Neuronal stem cell (in vitro differentiated cells): ENCODE results near the gene ABCC8.
A peak's percentile ranks its signal among the peaks of the same experiment; 100 is the strongest.

Experiments
- DNase-seq: peaks from one replicate; pipeline ENCODE4 v3.0.0-alpha.2; 2013; ENCODE audit warnings: low spot score
- H2AFZ ChIP-seq: one replicate; pipeline ENCODE4 v1.6.1; 2013; ENCODE audit warnings: mild to moderate bottlenecking, low read length, inconsistent platforms
- H2AK5ac ChIP-seq: 2 replicates; pipeline ENCODE4 v1.6.1; 2013; ENCODE audit warnings: low read depth, mild to moderate bottlenecking, inconsistent platforms, low read length, moderate library complexity, mixed read lengths
- H2BK120ac ChIP-seq: 2 replicates; pipeline ENCODE4 v1.6.1; 2013; ENCODE audit warnings: low read depth, mild to moderate bottlenecking, inconsistent platforms, low read length, moderate library complexity, mixed read lengths
- H2BK12ac ChIP-seq: one replicate; pipeline ENCODE4 v1.6.1; 2013; ENCODE audit warnings: low read length, inconsistent platforms
- H2BK15ac ChIP-seq: 2 replicates; pipeline ENCODE4 v1.6.1; 2013; ENCODE audit warnings: mild to moderate bottlenecking, low read length, inconsistent platforms, mixed read lengths
- H2BK5ac ChIP-seq: one replicate; pipeline ENCODE4 v1.6.1; 2013; ENCODE audit warnings: inconsistent platforms, mild to moderate bottlenecking, low read length, moderate library complexity
- H3K14ac ChIP-seq: one replicate; pipeline ENCODE4 v1.6.1; 2013; ENCODE audit warnings: low read length, inconsistent platforms
- H3K18ac ChIP-seq: 2 replicates; pipeline ENCODE4 v1.6.1; 2013; ENCODE audit warnings: low read length, inconsistent platforms
- H3K23ac ChIP-seq: 2 replicates; pipeline ENCODE4 v1.6.1; 2013; ENCODE audit warnings: low read depth, mild to moderate bottlenecking, mixed read lengths, low read length, inconsistent platforms; ENCODE audit not compliant: poor library complexity
- H3K27ac ChIP-seq: replicated peaks from 3 replicates; pipeline ENCODE4 v1.5.1; 2013; ENCODE audit warnings: low read length, inconsistent platforms
- H3K27me3 ChIP-seq, 3 experiments: 2 replicates each; pipeline ENCODE4 v1.6.1; 2013; ENCODE audit warnings: low read length in 3 of 3, mild to moderate bottlenecking in 2 of 3, inconsistent platforms in 1 of 3, low read depth in 1 of 3, mixed read lengths in 1 of 3, moderate library complexity in 1 of 3; ENCODE audit not compliant: control insufficient read depth in 3 of 3, insufficient read depth in 3 of 3
- H3K36me3 ChIP-seq, 2 donors: replicated peaks in 1 of 2; 2 replicates each; pipeline ENCODE4 v1.6.1; 2013; ENCODE audit warnings: low read length in 2 of 2; ENCODE audit not compliant: control insufficient read depth in 2 of 2, insufficient read depth in 2 of 2
- H3K4ac ChIP-seq: 2 replicates; pipeline ENCODE4 v1.6.1; 2013; ENCODE audit warnings: inconsistent platforms, mild to moderate bottlenecking, low read length, moderate library complexity
- H3K4me1 ChIP-seq, 2 donors: 1 replicate in 1 of 2; 2 replicates in 1 of 2; pipeline ENCODE4 v1.6.1; 2013; ENCODE audit warnings: low read length in 2 of 2, low read depth in 1 of 2; ENCODE audit not compliant: control insufficient read depth in 2 of 2, insufficient read depth in 1 of 2
- H3K4me2 ChIP-seq: one replicate; pipeline ENCODE4 v1.6.1; 2013; ENCODE audit warnings: mild to moderate bottlenecking, low read length, inconsistent platforms; ENCODE audit not compliant: insufficient read depth, poor library complexity, severe bottlenecking
- H3K4me3 ChIP-seq, 2 donors: 2 replicates each; pipeline ENCODE4 v1.5.1; 2013; ENCODE audit warnings: low read length in 2 of 2, mild to moderate bottlenecking in 2 of 2, inconsistent platforms in 1 of 2, moderate library complexity in 1 of 2
- H3K79me1 ChIP-seq: one replicate; pipeline ENCODE4 v1.6.1; 2013; ENCODE audit warnings: low read depth, mild to moderate bottlenecking, inconsistent platforms, low read length, moderate library complexity
- H3K9ac ChIP-seq: one replicate; pipeline ENCODE4 v1.6.1; 2013; ENCODE audit warnings: mild to moderate bottlenecking, low read depth, low read length, inconsistent platforms; ENCODE audit not compliant: poor library complexity
- H3K9me3 ChIP-seq, 2 donors: replicated peaks in 1 of 2; 2 replicates each; pipeline versions ENCODE3 to v1.6.1; 2013; ENCODE audit warnings: low read length in 2 of 2, mild to moderate bottlenecking in 2 of 2, inconsistent platforms in 1 of 2, low read depth in 1 of 2, mixed read lengths in 1 of 2, moderate library complexity in 1 of 2; ENCODE audit not compliant: control insufficient read depth in 2 of 2, insufficient read depth in 1 of 2
- H4K8ac ChIP-seq: one replicate; pipeline ENCODE4 v1.6.1; 2013; ENCODE audit warnings: low read depth, mild to moderate bottlenecking, inconsistent platforms, low read length, moderate library complexity
- H4K91ac ChIP-seq: one replicate; pipeline ENCODE4 v1.6.1; 2013; ENCODE audit warnings: low read length, low read depth, mild to moderate bottlenecking, inconsistent platforms; ENCODE audit not compliant: poor library complexity
- WGBS, 2 donors: extraction: QIAGEN DNeasy Blood & Tissue Kit; methylation state at CpG; one replicate each; pipeline ENCODE4 v1.1.7; 2013; ENCODE audit warnings: missing lambda C conversion rate in 2 of 2, mixed read lengths in 1 of 2; ENCODE audit not compliant: insufficient read length in 2 of 2, insufficient replicate concordance in 1 of 2; ENCODE audit errors: extremely low coverage in 2 of 2; 5-methylcytosine and 5-hydroxymethylcytosine counted together

The ABCC8 gene

DNA sequence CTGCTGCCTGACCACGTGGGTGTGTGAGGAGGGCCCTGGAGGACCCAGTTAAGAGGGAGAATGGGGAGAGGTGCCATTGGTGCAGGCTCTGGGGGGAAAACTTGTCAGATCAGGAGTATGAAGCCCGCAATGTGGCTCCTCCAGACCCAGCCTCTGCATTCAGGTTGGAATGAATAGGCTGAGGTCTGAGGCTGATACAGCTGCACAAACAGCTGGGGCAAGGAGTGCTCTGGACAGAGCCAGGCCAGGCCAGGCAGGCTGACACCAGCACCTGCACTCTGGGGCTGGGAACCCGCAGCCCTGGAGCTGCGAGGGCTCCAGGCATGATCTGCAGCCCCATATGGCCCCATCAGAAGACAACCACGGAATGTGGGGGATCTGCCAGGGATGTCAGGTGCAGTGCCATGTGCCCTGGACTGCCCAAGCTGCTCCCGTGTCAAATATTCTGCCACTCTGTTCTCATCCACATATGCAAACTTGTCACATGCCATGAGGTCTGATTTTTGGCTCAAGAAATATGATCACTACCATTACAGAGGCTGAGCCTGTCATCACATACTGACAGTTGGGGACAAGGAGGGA, 61.0 kb downstream of the ABCC8 start:
- no peak overlapping the region for H3K9ac ChIP-seq
- peak overlapping the region; percentile 76 for H2BK12ac ChIP-seq
- no peak overlapping the region for H3K14ac ChIP-seq
- H3K4me1 ChIP-seq, result peaks cover 3 to 15% of the 10 kb centered on the region in 2 donors
- no peak overlapping the region for H3K4ac ChIP-seq
- H3K27me3 ChIP-seq, result peaks cover 0 to 34% (median 0%) of the 10 kb centered on the region in 3 experiments
- peak overlapping the region; percentile 21 for H3K18ac ChIP-seq
- H3K4me2 ChIP-seq, result no peak overlapping the region
- no peak overlapping the region for H3K23ac ChIP-seq
- DNase-seq, result no peak
- no peak overlapping the region for H3K4me3 ChIP-seq
- H2AFZ ChIP-seq, result no peak overlapping the region
- peak overlapping the region; percentile 13 for H2BK120ac ChIP-seq
- H2BK15ac ChIP-seq, result no peak overlapping the region
- peak overlapping the region; percentile 45 for H2AK5ac ChIP-seq
- WGBS, 2 donors, result no CpG with 5 or more reads among the region's 6 CpGs
- H2BK5ac ChIP-seq, result no peak overlapping the region
- H3K27ac ChIP-seq, result no peak overlapping the region
- no peaks in the 10 kb centered on the region for H3K36me3 ChIP-seq
- no peaks in the 10 kb centered on the region for H3K9me3 ChIP-seq
- peak overlapping the region; percentile 27 for H4K91ac ChIP-seq
- no peaks in the 10 kb centered on the region for H3K79me1 ChIP-seq
- no peak overlapping the region for H4K8ac ChIP-seq

GRCh38 chr11:17414992-17415391, 61.7 kb downstream of the ABCC8 start:
- Histone ChIP-seq H2BK5ac (no peak overlapping the region), H3K4ac (no peak overlapping the region), H3K23ac (peak overlapping the region; percentile 19), H3K4me3 (no peak overlapping the region), H3K79me1 (no peaks in the 10 kb centered on the region), H2AFZ (no peak overlapping the region), H3K36me3 (no peaks in the 10 kb centered on the region), H2BK15ac (no peak overlapping the region), H3K9ac (no peak overlapping the region), H3K4me1 (peaks cover 3 to 15% of the 10 kb centered on the region in 2 donors), H4K91ac (no peak overlapping the region), H3K14ac (no peak overlapping the region), H3K18ac (peak overlapping the region; percentile 32), H3K9me3 (no peaks in the 10 kb centered on the region), H4K8ac (no peak overlapping the region), H3K27ac (no peak overlapping the region), H3K27me3 (peaks cover 0 to 29% (median 0%) of the 10 kb centered on the region in 3 experiments), H2BK120ac (no peak overlapping the region), H3K4me2 (no peak overlapping the region), H2AK5ac (peak overlapping the region; percentile 42), H2BK12ac (no peak overlapping the region)
- DNase-seq, result no peak
- WGBS, 2 donors, result no CpG with 5 or more reads among the region's 5 CpGs

DNA sequence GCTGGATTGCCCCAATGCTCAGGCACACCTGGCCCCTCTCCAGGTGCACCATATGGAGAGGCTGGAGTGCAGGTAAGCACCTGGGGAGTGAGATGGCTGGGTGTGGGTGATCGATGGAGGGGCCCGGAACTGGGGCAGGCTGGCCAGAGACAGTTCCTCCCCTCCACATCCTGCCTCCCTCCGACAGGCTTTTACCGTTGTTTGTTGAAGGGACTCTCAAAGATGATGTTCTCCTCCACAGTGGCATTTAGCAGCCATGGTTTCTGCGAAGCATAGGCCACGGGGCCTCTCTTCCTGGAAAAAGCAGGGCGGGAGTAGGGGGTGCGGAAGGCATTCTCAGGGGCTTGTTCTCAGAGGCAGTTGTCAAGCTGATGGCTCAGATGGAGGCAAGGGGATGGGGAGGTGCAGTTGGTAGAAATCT, 62.3 kb downstream of the ABCC8 start:
- no peaks in the 10 kb centered on the region for H3K79me1 ChIP-seq
- peak overlapping the region; percentile 21 for H2AK5ac ChIP-seq
- H3K9ac ChIP-seq, result no peak overlapping the region
- no CpG with 5 or more reads among the region's 8 CpGs for WGBS, 2 donors
- H3K4me3 ChIP-seq, result no peak overlapping the region
- peaks cover 3 to 15% of the 10 kb centered on the region in 2 donors for H3K4me1 ChIP-seq
- H3K23ac ChIP-seq, result no peak overlapping the region
- H4K91ac ChIP-seq, result no peak overlapping the region
- H3K4me2 ChIP-seq, result no peak overlapping the region
- H3K4ac ChIP-seq, result no peak overlapping the region
- peak overlapping the region; percentile 21 for H3K18ac ChIP-seq
- no peak overlapping the region for H2BK5ac ChIP-seq
- no peak overlapping the region for H4K8ac ChIP-seq
- H3K9me3 ChIP-seq, result no peaks in the 10 kb centered on the region
- H2BK15ac ChIP-seq, result peak overlapping the region; percentile 26
- H3K27ac ChIP-seq, result no peak overlapping the region
- H3K36me3 ChIP-seq, result no peaks in the 10 kb centered on the region
- no peak overlapping the region for H2BK12ac ChIP-seq
- H2AFZ ChIP-seq, result no peak overlapping the region
- no peak for DNase-seq
- H3K14ac ChIP-seq, result no peak overlapping the region
- no peak overlapping the region for H2BK120ac ChIP-seq
- H3K27me3 ChIP-seq, result peaks cover 0 to 24% (median 0%) of the 10 kb centered on the region in 3 experiments

DNA sequence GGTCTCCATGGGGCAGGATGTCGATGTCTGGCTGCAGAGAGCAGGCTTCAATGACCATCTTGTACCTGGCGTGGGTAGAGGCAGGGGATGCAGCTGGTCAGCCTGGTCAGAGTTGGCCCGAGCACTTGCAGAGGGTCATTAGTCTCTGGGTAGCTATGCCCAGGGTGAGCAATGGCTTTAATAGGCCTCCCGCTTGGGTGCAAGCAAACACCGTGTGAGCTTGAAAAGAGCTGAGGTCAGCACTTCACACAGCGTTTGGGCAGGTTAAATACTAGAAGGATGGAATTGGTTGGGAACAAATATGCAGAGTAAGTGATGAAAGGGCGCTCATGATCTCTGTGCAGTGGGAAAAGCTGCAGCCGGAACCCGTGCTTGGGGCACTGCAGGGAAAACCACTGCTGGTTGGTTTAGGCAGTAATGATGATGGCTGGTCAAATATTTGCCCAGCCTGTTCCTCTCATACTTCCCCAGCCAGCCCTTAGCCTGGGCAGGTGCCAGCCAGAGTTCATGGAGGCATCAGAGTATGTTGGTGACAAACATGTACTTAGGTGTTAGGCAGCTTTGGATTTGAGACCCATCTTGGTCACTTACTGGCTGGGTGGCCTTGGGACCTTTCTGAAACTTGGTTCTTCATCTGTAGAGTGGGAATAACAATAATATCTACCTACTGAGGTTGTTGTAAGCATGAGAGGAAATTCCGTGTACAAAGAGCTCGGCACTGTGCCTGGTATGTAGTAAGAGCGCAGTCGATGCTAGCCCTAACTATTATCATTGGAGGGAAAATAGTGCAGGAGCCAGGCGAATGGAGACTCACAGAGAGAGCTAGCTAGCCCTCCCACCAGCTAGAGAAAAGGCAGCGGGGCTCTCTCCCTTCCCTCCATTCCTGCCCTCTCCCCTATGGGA, 63.0 kb downstream of the ABCC8 start:
- H2BK5ac ChIP-seq, result no peak overlapping the region
- no CpG with 5 or more reads among the region's 15 CpGs for WGBS, 2 donors

More for the DNA sequence above, 63.0 kb downstream of the ABCC8 start:
- Histone ChIP-seq H4K8ac (no peak overlapping the region), H3K23ac (no peak overlapping the region), H2AFZ (no peak overlapping the region), H3K27ac (no peak overlapping the region), H3K36me3 (no peaks in the 10 kb centered on the region), H3K4me2 (no peak overlapping the region), H3K9ac (no peak overlapping the region), H3K9me3 (no peaks in the 10 kb centered on the region), H2AK5ac (peak overlapping the region; percentile 34), H2BK15ac (peak overlapping the region; percentile 26), H3K27me3 (peaks cover 0 to 17% (median 0%) of the 10 kb centered on the region in 3 experiments), H3K4me1 (peaks cover 3 to 15% of the 10 kb centered on the region in 2 donors), H3K4me3 (no peak overlapping the region), H3K4ac (no peak overlapping the region), H3K14ac (no peak overlapping the region), H3K18ac (peak overlapping the region; percentile 55), H4K91ac (no peak overlapping the region), H2BK12ac (no peak overlapping the region), H2BK120ac (no peak overlapping the region), H3K79me1 (no peaks in the 10 kb centered on the region)
- DNase-seq, result no peak
